Endothelial cell (in vitro differentiated cells): ENCODE measurements around the gene TRPM1. TPM values are rescaled to one million over a fixed set of nuclear protein-coding genes. Genes with fewer than 3 reads are reported as not detected.

Experiments
- DNase-seq: peaks from one replicate; pipeline ENCODE4 v3.0.0; 2021; ENCODE audit warnings: low spot score
- H3K27ac Mint-ChIP-seq: one replicate; pipeline ENCODE4 v1.8.0; 2021; ENCODE audit warnings: mixed read lengths, inconsistent platforms; ENCODE audit not compliant: unreplicated experiment
- H3K27me3 Mint-ChIP-seq: one replicate; pipeline ENCODE4 v1.8.0; 2021; ENCODE audit warnings: mild to moderate bottlenecking, moderate library complexity, mixed read lengths, inconsistent platforms; ENCODE audit not compliant: unreplicated experiment
- H3K36me3 Mint-ChIP-seq: one replicate; pipeline ENCODE4 v1.8.0; 2021; ENCODE audit warnings: mild to moderate bottlenecking, low read depth, mixed read lengths, inconsistent platforms; ENCODE audit not compliant: unreplicated experiment
- H3K4me1 Mint-ChIP-seq: one replicate; pipeline ENCODE4 v1.8.0; 2021; ENCODE audit warnings: mild to moderate bottlenecking, mixed read lengths, inconsistent platforms; ENCODE audit not compliant: unreplicated experiment
- H3K4me3 Mint-ChIP-seq: one replicate; pipeline ENCODE4 v1.8.0; 2021; ENCODE audit warnings: mild to moderate bottlenecking, mixed read lengths, inconsistent platforms; ENCODE audit not compliant: unreplicated experiment
- H3K9me3 Mint-ChIP-seq: one replicate; pipeline ENCODE4 v1.8.0; 2021; ENCODE audit warnings: mixed read lengths, inconsistent platforms; ENCODE audit not compliant: unreplicated experiment
- CTCF ChIP-seq: fragments of 200-600 bp; sonication (generic); IDR thresholded peaks from one replicate; pipeline ENCODE4 v1.5.0; 2021; ENCODE audit warnings: antibody characterized with exemption; ENCODE audit not compliant: unreplicated experiment
- microRNA-seq: library from miRNA; unstranded; fragments of <30 nt; microRNA quantifications from one replicate; pipeline ENCODE4, GENCODE V29; 2020; ENCODE audit not compliant: unreplicated experiment
- total RNA-seq: library from RNA; stranded (reverse); fragmentation: NEBNext Ultra II Directional; extraction: Animal tissue kit (Norgen Biotek cat#: 25700); gene quantifications from one replicate; pipeline ENCODE4 v1.2.1, GENCODE V29; 2021; ENCODE audit not compliant: unreplicated experiment

Gene TRPM1
- total RNA-seq, 1 donor from 2014 or later, result not detected

GRCh38 chr15:30953731-30954378, 147.7 kb downstream of the TRPM1 start:
- no peak for DNase-seq
- peaks cover 46% of the 10 kb centered on the region for H3K36me3 Mint-ChIP-seq
- H3K27ac Mint-ChIP-seq, result no peak overlapping the region
- H3K4me1 Mint-ChIP-seq, result no peaks in the 10 kb centered on the region
- peaks cover 6% of the 10 kb centered on the region for H3K27me3 Mint-ChIP-seq
- no peak overlapping the region for H3K4me3 Mint-ChIP-seq
- no peak for TF ChIP-seq CTCF
- H3K9me3 Mint-ChIP-seq, result no peaks in the 10 kb centered on the region

GRCh38 chr15:30953183-30953582, 148.3 kb downstream of the TRPM1 start:
- Mint-ChIP-seq H3K4me3 (peak overlapping the region; percentile 1), H3K4me1 (no peaks in the 10 kb centered on the region), H3K27ac (no peak overlapping the region), H3K27me3 (peaks cover 5% of the 10 kb centered on the region), H3K9me3 (no peaks in the 10 kb centered on the region), H3K36me3 (peaks cover 46% of the 10 kb centered on the region)
- TF ChIP-seq CTCF, result no peak
- DNase-seq, result no peak

Small RNA genes within 50 kb of the gene (microRNA-seq; reads per million reads assigned to microRNA genes)
- gene MIR211, result 0.28 reads per million

Other genes with a start within 250 kb of the TRPM1 start
- 17.5 TPM for gene FAN1, start 197.8 kb downstream of the TRPM1 start, total RNA-seq
- gene MTMR10, start 110.1 kb downstream of the TRPM1 start, total RNA-seq, result 15.1 TPM
- gene KLF13, start 225.1 kb upstream of the TRPM1 start, total RNA-seq, result 45.1 TPM